Activated CD4-positive, alpha-beta T cell treated with anti-CD3 and anti-CD28 coated beads, Interleukin-10, Interleukin-2, amounts not matched to agents 100 ng/mL and 50 ng/mL, durations not matched to agents 16 hours and 8 hours (primary cell): ENCODE data around the gene RGS9BP.
A peak's percentile ranks its signal among the peaks of the same experiment; 100 is the strongest.
"Not testable (repeated sequence)": the region's sequence is repeated elsewhere in the genome, so short reads cannot be mapped to it uniquely, and the experiment has no call there.

ENCODE experiments used
- DNase-seq: peaks from one replicate; pipeline ENCODE4 v3.0.0-alpha.2; 2020

The RGS9BP gene

DNA sequence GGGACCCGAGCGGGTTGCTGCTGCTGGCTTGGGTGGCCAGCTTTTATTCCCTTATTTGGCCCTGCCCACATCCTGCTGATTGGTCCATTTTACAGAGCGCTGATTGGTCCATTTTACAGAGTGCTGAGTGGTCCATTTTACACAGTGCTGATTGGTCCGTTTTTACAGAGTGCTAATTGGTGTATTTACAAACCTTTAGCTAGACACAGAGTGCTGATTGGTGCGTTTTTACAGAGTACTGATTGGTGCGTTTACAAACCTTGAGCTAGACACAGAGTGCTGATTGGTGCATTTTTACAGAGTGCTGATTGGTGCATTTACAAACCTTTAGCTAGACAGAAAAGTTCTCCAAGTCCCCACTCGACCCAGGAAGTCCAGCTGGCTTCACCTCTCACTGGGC lies 24.5 kb downstream of the RGS9BP start:
- DNase-seq = not testable (repeated sequence)

DNA sequence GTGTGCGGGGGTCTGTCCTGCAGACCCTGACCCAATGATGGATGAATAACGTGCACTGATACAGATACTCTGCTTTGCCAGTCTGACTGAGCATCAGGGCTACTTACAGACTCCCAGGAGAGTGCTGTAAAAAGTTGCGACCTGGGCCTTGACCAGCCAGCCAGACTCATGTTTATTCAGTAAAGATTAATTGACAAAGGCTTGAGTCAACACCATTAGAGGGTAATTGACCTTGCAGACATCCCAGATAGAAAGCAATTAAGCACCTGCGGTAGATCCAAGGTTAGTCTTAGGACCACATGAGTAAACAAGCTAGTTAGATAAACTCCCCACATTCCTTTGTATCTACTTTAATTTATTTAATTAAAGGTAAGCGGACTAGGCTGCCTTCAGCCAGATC lies 26.4 kb downstream of the RGS9BP start:
- no peak for DNase-seq

DNA sequence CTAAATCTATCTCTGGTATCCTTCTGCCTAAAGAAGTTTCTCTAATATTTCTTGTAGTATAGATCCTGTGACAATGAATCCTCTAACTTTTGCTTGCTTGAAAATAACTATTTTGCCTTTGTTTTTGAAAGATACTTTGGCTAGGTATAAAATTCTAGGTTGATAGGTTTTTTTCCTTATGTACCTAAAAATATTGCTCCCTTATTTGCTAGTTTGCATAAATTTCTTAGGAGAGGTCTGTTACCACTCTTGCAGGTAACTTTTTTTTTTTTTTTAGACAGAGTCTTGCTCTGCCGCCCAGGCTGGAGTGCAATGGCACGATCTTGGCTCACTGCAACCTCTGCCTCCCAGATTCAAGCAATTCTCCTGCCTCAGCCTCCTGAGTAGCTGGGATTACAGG lies 28.4 kb downstream of the RGS9BP start:
- DNase-seq = not testable (repeated sequence)

DNA sequence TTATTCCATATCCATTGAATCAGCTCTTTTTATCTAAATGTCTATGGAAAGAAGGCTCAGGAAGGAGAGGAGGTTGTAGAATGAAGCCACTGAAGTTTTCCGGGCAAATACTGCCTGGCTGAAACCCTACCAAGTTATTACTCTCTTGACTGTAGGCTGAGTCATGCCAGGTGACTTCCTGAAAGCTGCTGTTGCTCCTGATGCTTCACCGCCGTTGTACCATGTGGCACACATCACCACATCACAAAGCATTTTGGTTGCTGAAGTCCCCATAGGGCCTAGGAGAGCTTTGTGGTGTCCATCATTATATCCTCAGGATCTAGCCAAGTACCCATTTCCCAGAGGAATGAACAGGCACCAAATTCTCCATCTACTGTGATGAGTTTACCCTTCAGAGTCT lies 32.8 kb downstream of the RGS9BP start:
- peak; percentile 59 for DNase-seq

DNA sequence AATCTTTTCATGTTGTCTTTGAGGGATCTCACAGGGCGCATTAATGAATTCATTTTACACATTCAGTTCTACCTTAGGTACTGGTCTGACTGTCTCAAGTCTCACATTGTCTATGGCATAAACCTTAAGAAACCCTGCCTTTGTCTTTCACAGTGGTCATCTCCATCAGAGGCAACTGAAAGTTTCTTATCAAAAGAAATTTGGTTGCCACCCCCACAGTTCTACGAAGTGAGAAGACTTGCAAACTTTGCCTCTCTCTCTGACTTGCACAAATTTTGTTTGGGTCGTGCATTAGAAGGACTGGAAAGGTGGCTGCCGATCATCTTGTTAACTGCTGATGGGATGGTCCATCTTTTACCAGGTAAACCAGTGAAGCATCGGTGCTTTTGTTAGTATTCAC lies 33.4 kb downstream of the RGS9BP start:
- DNase-seq = no peak

DNA sequence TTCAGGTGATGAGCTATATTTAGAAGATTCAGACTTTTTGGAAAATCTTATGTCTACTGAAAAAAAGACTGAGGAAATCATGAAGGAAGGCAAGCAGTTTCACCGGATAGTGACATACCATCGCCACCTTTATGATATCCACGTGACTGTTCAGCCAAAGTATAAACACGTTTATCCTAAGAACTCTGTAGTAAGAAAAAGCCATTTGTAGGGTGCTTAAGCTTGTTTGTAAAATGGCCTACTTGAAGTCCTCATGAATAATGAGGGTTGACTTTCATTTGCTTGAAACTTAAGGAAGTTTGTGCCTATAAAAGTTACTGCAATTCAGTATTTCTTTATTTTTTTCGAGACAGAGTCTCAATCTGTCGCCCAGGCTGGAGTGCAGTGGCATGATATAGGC lies 36.1 kb downstream of the RGS9BP start:
- no peak for DNase-seq

DNA sequence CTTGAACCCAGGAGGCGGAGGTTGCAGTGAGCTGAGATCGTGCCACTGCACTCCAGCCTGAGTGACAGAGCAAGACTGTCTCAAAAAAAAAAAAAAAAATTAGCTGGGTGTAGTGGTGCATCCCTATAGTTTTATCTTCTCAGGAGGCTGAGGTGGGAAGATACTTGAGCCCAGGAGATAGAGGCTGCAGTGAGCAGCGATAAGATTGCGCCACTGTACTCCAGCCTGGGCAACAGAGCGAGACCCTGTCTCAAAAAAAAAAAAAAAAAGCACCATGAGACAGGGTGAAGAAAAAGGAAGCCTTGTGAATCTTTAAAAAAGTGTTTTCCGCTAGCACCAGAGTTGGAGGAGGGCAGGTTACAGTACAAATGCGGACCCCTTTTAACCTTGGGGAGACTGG lies 40.6 kb downstream of the RGS9BP start:
- not testable (repeated sequence) for DNase-seq

DNA sequence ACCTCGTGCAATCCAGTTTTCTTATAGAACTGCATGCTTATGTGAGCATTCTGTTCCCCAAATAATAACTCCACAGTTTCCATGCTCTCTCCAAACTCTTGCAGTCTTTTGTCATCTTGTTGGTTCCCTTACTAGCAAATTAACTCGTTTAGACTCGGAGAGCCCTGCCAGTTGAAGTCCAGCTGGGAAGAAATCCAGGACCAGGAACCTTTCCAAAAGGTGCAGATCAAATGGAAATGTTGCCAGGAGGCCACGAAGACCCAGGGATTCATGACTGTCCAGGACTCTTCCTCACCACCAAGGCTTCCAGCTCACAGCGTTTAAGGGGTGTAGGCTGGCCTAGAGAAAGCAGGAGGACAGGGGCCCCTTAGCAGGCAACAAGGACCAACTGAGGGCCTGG lies 41.8 kb downstream of the RGS9BP start:
- DNase-seq = no peak

DNA sequence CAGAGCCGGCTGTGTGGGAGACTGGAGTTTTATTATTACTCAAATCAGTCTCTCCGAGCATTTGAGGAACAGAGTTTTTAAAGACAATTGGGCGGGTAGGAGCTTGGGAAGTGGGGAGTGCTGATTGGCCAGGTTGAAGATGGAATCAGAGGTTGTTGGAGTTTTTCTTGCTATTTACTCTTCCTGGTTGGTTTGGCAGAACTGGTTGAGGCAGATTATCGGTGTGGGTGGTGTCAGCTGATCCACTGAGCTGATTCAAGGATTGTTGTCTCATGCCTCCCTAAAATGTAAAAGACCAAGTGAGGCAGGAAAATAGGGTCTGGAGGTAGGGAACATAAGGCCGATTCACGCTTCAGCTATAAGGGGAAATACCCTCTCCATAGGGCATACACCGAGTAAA lies 42.6 kb downstream of the RGS9BP start:
- DNase-seq = no peak

DNA sequence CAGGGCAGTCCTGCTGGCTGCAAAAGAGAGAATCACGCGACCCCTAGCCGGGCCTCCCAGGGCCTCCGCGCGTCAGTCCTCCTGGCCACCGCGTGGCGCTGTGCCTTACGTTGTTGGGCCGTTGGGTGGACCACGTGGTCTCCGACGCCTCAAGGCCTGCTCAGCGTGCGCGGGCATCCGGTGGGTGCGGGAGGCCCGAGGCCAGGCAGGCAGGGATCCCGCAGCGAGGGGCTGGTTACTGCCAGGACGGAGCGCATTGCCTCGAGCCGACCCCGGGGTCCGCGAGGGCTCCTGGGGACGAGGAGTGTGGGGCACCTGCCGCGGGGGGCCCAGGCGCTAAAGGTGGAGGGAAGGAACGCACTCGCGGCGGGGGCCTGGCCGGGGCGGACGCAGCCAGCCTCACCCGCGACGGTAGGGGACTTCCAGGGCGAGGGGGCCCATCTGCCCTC lies 44.0 kb downstream of the RGS9BP start, which contains the start of gene TDRD12:
TDRD12 (plus strand) TSS at position 157 of the 449 bp plus-strand sequence. CDS start 306 bp downstream, outside the sequence.
- no peak for DNase-seq

DNA sequence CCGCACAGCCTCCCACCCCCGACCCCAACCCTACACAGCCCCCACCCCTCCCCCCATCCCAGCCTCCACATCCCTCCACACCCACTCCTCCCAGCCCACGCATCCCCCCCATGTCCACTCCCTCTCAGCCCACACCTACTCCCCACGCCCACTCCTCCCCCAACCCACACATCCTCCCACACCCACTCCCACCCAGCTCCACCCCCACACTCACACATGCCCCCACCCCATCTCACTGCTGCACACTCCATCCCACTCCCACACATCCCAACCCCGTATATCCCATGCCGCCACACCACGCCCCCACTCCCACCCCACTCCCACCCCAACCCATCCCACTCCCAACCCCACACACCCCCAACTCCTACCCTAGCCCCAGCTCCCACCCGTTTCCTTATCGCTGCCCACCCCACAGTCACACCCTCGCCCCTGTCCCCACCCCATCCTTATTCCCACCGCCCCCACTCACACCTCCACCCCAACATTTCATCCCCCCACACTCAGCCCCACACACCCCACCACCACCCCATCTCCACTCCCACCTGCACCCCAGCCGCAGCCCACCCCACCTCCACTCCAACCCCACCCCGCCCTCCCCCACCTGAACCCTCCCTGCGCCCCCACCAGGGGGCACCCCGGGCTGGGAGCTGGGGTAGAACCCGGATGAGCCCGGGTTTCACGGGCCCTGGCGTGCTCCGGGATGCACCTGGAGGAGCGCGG lies 44.7 kb downstream of the RGS9BP start:
- no peak for DNase-seq

DNA sequence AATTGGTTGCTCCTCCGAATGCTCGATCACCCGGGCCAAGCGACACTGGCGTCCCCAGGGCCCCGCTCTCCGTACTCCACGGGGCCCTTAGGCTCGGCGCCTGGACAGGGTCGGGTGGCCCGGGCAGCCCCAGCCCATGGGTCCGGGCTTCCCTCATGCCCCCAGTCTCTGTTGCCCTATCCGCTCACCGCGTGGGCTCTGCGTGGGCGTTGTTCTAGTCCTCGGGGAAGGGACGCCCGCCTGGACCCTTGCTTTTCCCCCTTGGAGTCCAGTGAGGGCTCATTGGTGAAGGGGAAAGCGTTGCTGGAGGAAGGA lies 45.2 kb downstream of the RGS9BP start:
- DNase-seq = no peak
